ENCODE results near the gene SLC17A9.

SLC17A9 gene

GRCh38 chr20:62994869-62995281 is 42.4 kb downstream of the SLC17A9 start:
- Mint-ChIP-seq H3K9me3 (no peaks in the 10 kb centered on the region), H3K4me1 (ENCODE audit: low read depth) (peaks cover 6% of the 10 kb centered on the region), H3K36me3 (ENCODE audit: low read depth) (no peaks in the 10 kb centered on the region), H3K27me3 (ENCODE audit: low read depth) (peaks cover 28% of the 10 kb centered on the region), H3K27ac (no peak overlapping the region), H3K4me3 (no peak overlapping the region)
- DNase-seq (ENCODE audit: low spot score) = no peak

- no peaks in the 10 kb centered on the region for H3K9me3 Mint-ChIP-seq
- H3K27me3 Mint-ChIP-seq (ENCODE audit: low read depth) = peaks cover 33% of the 10 kb centered on the region
- no peak overlapping the region for H3K4me3 Mint-ChIP-seq
- peaks cover 6% of the 10 kb centered on the region for H3K4me1 Mint-ChIP-seq (ENCODE audit: low read depth)
- no peak for DNase-seq (ENCODE audit: low spot score)
- no peaks in the 10 kb centered on the region for H3K36me3 Mint-ChIP-seq (ENCODE audit: low read depth)
- H3K27ac Mint-ChIP-seq = no peak overlapping the region
Observed at GRCh38 chr20:62995481-62995880, 43.0 kb downstream of the SLC17A9 start.

DNA sequence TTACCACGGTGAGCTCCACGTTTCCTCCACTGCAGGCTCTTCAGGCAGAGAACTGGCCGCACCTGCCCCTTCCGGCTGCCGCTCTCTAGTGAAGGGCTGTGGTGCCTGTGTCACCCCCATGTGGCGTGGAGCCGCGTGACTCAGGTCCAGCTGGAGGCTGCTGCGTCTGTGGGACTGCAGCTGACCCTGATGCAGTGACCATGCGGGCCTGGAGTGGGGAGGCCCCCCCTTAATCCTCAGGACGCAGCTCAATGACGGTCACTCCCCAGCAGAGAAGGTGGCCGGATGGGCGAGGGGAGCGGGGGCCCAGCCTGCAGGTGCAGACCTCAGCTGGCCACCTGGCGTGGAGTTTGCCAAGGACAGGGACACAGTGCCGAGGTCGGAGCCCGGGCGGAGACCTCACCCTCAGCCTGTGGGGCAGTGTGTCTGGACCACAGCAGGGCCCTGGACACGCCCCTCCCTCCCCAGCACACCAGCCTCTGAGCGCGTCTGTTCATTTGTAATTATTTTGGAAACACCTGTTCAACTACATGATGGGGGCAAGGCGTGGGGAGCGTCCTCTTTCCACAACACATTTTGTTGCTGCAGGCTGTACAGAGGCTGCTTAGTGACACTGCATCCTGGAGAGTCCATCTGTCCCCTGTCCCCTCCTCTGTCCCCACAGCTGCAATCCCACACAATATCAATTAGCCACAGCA is 43.5 kb downstream of the SLC17A9 start:
- H3K36me3 Mint-ChIP-seq (ENCODE audit: low read depth) = no peaks in the 10 kb centered on the region
- no peak overlapping the region for H3K27ac Mint-ChIP-seq
- no peak for DNase-seq (ENCODE audit: low spot score)
- peaks cover 35% of the 10 kb centered on the region for H3K27me3 Mint-ChIP-seq (ENCODE audit: low read depth)
- H3K4me1 Mint-ChIP-seq (ENCODE audit: low read depth) = peaks cover 6% of the 10 kb centered on the region
- H3K9me3 Mint-ChIP-seq = no peaks in the 10 kb centered on the region
- H3K4me3 Mint-ChIP-seq = no peak overlapping the region

DNA sequence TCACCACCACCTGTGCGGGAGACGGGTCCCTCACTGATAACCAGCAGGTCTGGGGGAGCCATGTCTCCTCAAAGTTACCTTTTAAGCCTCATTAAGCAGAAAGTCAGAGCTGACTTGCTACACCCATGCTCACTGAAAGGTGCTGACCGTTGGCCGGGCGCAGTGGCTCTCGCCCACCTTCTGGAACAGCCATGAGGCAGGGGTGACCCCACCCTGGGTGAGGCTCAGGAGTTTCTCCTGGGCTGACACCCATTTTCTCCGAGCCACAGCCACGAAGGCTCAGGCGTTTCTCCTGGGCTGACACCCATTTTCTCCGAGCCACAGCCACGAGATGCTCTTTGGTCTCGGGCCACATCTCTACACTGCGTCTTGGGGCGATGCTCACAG is 44.1 kb downstream of the SLC17A9 start:
- H3K4me3 Mint-ChIP-seq = no peak overlapping the region
- H3K27ac Mint-ChIP-seq = no peak overlapping the region
- peaks cover 38% of the 10 kb centered on the region for H3K27me3 Mint-ChIP-seq (ENCODE audit: low read depth)
- no peaks in the 10 kb centered on the region for H3K9me3 Mint-ChIP-seq
- H3K36me3 Mint-ChIP-seq (ENCODE audit: low read depth) = no peaks in the 10 kb centered on the region
- H3K4me1 Mint-ChIP-seq (ENCODE audit: low read depth) = peaks cover 6% of the 10 kb centered on the region
- DNase-seq (ENCODE audit: low spot score) = no peak

- no peaks in the 10 kb centered on the region for H3K9me3 Mint-ChIP-seq
Observed at GRCh38 chr20:62997417-62998035, 45.0 kb downstream of the SLC17A9 start.

GRCh38 chr20:62998449-62998848 is 45.9 kb downstream of the SLC17A9 start:
- Mint-ChIP-seq H3K4me1 (ENCODE audit: low read depth) (peaks cover 6% of the 10 kb centered on the region), H3K4me3 (no peak overlapping the region), H3K27ac (no peak overlapping the region), H3K9me3 (no peaks in the 10 kb centered on the region), H3K27me3 (ENCODE audit: low read depth) (peaks cover 53% of the 10 kb centered on the region), H3K36me3 (ENCODE audit: low read depth) (no peaks in the 10 kb centered on the region)
- no peak for DNase-seq (ENCODE audit: low spot score)

More at GRCh38 chr20:62997417-62998035, 45.0 kb downstream of the SLC17A9 start:
- no peaks in the 10 kb centered on the region for H3K36me3 Mint-ChIP-seq (ENCODE audit: low read depth)
- H3K27me3 Mint-ChIP-seq (ENCODE audit: low read depth) = peaks cover 44% of the 10 kb centered on the region
- DNase-seq (ENCODE audit: low spot score) = no peak
- H3K4me1 Mint-ChIP-seq (ENCODE audit: low read depth) = peaks cover 6% of the 10 kb centered on the region
- H3K27ac Mint-ChIP-seq = no peak overlapping the region
- H3K4me3 Mint-ChIP-seq = no peak overlapping the region

DNA sequence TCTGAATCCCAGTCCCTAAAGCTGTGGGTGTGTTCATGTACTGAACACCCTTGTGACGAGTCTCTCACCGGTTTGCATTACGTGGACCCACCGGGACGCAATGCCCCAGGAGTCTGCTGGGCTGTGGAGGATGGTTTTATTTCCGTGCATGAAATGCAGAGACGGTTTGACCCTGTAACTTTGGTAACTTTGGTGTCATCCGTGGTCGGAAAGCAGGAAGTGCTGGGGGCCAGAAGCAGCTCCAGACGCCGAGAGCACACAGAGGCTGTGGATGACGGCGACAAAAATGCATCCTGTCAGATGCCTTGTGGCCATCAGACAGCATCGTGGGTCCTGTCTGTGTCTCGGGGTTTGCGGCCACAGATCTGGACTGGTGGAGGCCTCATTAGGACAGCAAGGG is 47.1 kb downstream of the SLC17A9 start:
- Mint-ChIP-seq H3K4me1 (ENCODE audit: low read depth) (peaks cover 6% of the 10 kb centered on the region), H3K4me3 (no peak overlapping the region), H3K27ac (no peak overlapping the region), H3K27me3 (ENCODE audit: low read depth) (peaks cover 63% of the 10 kb centered on the region), H3K9me3 (no peaks in the 10 kb centered on the region), H3K36me3 (ENCODE audit: low read depth) (no peaks in the 10 kb centered on the region)
- no peak for DNase-seq (ENCODE audit: low spot score)

GRCh38 chr20:63000036-63000435 is 47.5 kb downstream of the SLC17A9 start:
- Mint-ChIP-seq H3K9me3 (no peaks in the 10 kb centered on the region), H3K4me1 (ENCODE audit: low read depth) (peaks cover 6% of the 10 kb centered on the region), H3K27ac (no peak overlapping the region), H3K27me3 (ENCODE audit: low read depth) (peaks cover 65% of the 10 kb centered on the region), H3K36me3 (ENCODE audit: low read depth) (no peaks in the 10 kb centered on the region), H3K4me3 (no peak overlapping the region)
- no peak for DNase-seq (ENCODE audit: low spot score)

GRCh38 chr20:63000958-63001357 is 48.4 kb downstream of the SLC17A9 start:
- DNase-seq (ENCODE audit: low spot score) = no peak
- H3K27me3 Mint-ChIP-seq (ENCODE audit: low read depth) = peaks cover 72% of the 10 kb centered on the region
- no peaks in the 10 kb centered on the region for H3K9me3 Mint-ChIP-seq
- H3K4me1 Mint-ChIP-seq (ENCODE audit: low read depth) = peaks cover 6% of the 10 kb centered on the region
- H3K4me3 Mint-ChIP-seq = no peak overlapping the region
- no peaks in the 10 kb centered on the region for H3K36me3 Mint-ChIP-seq (ENCODE audit: low read depth)
- no peak overlapping the region for H3K27ac Mint-ChIP-seq

DNA sequence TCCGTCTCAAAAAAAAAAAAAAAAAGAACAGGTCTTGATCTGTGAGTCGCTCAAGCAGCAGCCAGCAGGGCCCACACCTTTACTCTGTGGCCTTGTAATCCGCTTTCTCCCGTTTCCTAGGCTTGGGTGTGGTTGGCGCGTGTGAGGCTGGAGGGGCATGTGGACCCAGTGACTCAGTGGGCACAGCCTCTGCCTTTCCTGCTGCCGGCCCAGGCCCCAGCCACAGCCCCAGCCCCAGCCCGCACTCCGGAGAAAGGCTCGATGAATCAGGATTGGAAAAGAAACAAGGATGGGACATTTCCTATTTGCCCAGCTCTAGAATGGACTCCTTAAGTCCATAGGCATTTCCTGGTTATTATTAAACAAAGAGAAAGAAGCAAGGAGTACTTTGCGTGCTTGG is 50.0 kb downstream of the SLC17A9 start:
- no peaks in the 10 kb centered on the region for H3K9me3 Mint-ChIP-seq
- H3K36me3 Mint-ChIP-seq (ENCODE audit: low read depth) = no peaks in the 10 kb centered on the region
- no peak overlapping the region for H3K27ac Mint-ChIP-seq
- peaks cover 78% of the 10 kb centered on the region for H3K27me3 Mint-ChIP-seq (ENCODE audit: low read depth)
- H3K4me1 Mint-ChIP-seq (ENCODE audit: low read depth) = peaks cover 6% of the 10 kb centered on the region
- no peak overlapping the region for H3K4me3 Mint-ChIP-seq
- no peak for DNase-seq (ENCODE audit: low spot score)

DNA sequence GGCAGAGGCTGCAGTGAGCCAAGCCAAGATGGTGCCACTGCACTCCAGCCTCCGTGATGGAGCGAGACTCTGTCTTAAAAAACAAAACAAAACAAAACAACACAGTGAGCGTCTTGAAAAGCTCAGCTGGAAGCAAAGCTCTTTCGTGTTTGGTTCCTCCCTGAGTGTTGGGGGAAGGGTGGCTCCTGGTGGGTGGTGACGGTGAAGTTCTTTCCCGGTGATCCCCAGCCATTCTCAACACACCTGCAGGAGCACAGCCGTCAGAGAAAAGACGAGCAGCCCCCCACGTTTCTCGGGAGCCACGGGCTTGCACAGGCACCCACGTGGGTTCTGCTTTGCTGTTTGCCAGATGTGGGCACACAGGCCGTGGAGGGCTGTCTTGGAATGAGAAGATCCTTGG is 51.0 kb downstream of the SLC17A9 start:
- Mint-ChIP-seq H3K9me3 (no peaks in the 10 kb centered on the region), H3K4me3 (no peak overlapping the region)

DNA sequence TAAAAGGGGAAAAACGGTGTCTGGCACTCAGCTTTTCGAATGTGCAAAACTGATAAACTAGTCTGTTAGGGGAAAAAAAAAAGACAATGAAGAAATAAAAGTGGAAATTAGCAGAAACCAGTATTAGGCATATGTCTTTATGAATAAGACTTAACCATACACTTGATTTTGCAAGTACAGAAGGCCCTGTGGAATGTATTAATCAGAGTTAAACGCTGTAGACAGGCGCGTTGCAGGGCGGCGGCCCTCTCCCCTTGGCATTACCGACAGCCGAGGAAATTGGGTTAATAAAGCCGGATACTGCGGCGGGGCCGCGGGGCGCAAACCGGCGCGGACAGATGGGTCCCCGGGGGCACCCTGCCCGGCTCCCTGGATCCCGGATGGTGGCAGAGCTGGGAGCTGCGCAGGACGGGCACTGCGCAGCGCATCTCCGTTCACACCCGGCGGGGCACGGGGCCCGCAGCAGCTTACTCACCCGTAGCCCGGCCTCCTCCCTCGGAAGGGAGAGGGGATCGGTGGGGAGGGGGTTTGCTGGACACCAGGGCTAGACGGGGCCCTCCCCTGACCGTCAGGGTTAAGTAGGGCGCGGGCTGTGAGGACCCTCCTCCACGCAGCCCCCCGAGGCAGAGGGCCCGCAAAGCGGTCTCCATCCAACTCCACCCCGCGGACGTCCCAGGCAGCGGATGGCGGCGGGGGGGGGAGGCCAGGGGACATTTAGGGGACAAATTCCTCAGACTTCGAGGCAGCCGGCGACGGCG is 52.3 kb downstream of the SLC17A9 start:
- Mint-ChIP-seq H3K4me3 (peak overlapping the region; percentile 18), H3K9me3 (no peaks in the 10 kb centered on the region), H3K27me3 (ENCODE audit: low read depth) (peaks cover 75% of the 10 kb centered on the region), H3K27ac (no peak overlapping the region), H3K4me1 (ENCODE audit: low read depth) (peaks cover 7% of the 10 kb centered on the region), H3K36me3 (ENCODE audit: low read depth) (peaks cover 2% of the 10 kb centered on the region)
- DNase-seq (ENCODE audit: low spot score) = no peak

More for the DNA sequence above, 51.0 kb downstream of the SLC17A9 start:
- Mint-ChIP-seq H3K36me3 (ENCODE audit: low read depth) (no peaks in the 10 kb centered on the region), H3K4me1 (ENCODE audit: low read depth) (peaks cover 6% of the 10 kb centered on the region), H3K27me3 (ENCODE audit: low read depth) (peaks cover 78% of the 10 kb centered on the region), H3K27ac (no peak overlapping the region)
- DNase-seq (ENCODE audit: low spot score) = no peak

DNA sequence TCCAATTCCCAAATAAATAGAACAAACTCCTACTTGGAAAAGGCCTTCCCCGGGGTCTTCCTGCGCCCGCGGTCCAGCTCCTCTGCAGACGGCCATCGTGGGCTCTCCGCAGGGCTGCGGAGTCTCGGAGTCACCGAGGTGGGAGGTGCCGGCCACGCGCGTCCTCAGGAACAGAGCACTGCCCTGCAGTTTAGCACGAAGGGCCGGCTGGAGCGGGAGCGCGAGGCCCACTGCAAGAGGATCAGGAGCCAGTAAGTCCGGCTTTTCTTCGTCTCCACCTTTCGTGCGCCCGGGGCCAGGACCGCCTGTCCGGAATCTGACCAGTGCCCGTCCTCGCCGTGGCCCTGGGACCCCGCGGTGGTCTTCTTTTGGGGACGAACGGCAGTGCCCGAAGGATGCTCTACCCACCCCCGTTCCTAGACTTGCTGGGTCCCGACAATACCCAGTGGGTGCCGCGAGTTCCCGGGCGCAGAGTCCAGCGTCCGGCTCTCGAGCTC is 52.9 kb downstream of the SLC17A9 start:
- H3K4me3 Mint-ChIP-seq = no peak overlapping the region
- peak overlapping the region; percentile 52 for H3K27ac Mint-ChIP-seq

More for the DNA sequence above, 52.9 kb downstream of the SLC17A9 start:
- no peaks in the 10 kb centered on the region for H3K9me3 Mint-ChIP-seq
- no peak for DNase-seq (ENCODE audit: low spot score)
- peaks cover 2% of the 10 kb centered on the region for H3K36me3 Mint-ChIP-seq (ENCODE audit: low read depth)
- peaks cover 74% of the 10 kb centered on the region for H3K27me3 Mint-ChIP-seq (ENCODE audit: low read depth)
- H3K4me1 Mint-ChIP-seq (ENCODE audit: low read depth) = peaks cover 11% of the 10 kb centered on the region
